ENCODE results near the gene KCNF1. TPM values are rescaled to one million over a fixed set of nuclear protein-coding genes. Genes with fewer than 3 reads are reported as not detected.

The KCNF1 gene
- total RNA-seq, 1 experiment from 2014 or later: 0.52 TPM

- Histone ChIP-seq H3K27ac (ENCODE audit: low read depth, low read length) (no peak overlapping the region), H3K9me3 (ENCODE audit: control insufficient read depth in 1 of 2, insufficient read depth in 1 of 2, low read depth in 1 of 2, low read length in 2 of 2) (peaks cover 0 to 7% of the 10 kb centered on the region in 2 experiments; a peak in 1 of 4 replicates), H3K79me2 (ENCODE audit: insufficient read depth, low read length) (no peaks in the 10 kb centered on the region), H3K4me3 (replicated peaks in 1 of 2; ENCODE audit: low read depth in 1 of 2, low read length in 2 of 2) (no peak overlapping the region), H4K20me1 (ENCODE audit: insufficient read depth) (no peaks in the 10 kb centered on the region), H3K9ac (ENCODE audit: low read length) (no peak overlapping the region), H2AFZ (ENCODE audit: low read depth, low read length, poor library complexity, severe bottlenecking) (no peak overlapping the region), H3K4me2 (ENCODE audit: low read length) (no peak overlapping the region), H3K9me2 (ENCODE audit: insufficient read depth) (no peaks in the 10 kb centered on the region), H3K27me3 (ENCODE audit: insufficient read depth, low read length) (no peaks in the 10 kb centered on the region), H3K4me1 (ENCODE audit: control insufficient read depth in 1 of 2, insufficient read depth in 2 of 2, low read length in 2 of 2) (peaks cover 0 to 10% of the 10 kb centered on the region in 2 experiments; a peak in 1 of 4 replicates), H3K36me3 (ENCODE audit: control insufficient read depth in 1 of 2, insufficient read depth in 2 of 2, low read length in 2 of 2) (no peaks in the 10 kb centered on the region)
- intact Hi-C loops (cut with micrococcal nuclease): no loop called here
- ATAC-seq (no peak), DNase-seq (ENCODE audit: low read depth, low spot score) (no peak)
- RAD21 ChIA-PET (ENCODE audit: low non-redundant PET in 1 of 2, low total read pairs in 2 of 2, uncharacterized antibody in 2 of 2, unreplicated experiment in 2 of 2): no interaction called here
- no TSS peak for BruUV-seq (replicated peaks)
- POLR2A ChIA-PET: no interaction called here
- CTCF ChIA-PET: interaction anchor here (1.5 to 2.7 kb wide), 2 partner anchors 8 to 76 kb away, joined by 4 to 25 read pairs; no protein-coding TSS in a partner anchor
- TF ChIP-seq EZH2phosphoT487 (IDR thresholded peaks at IDR 0.05; ENCODE audit: borderline replicate concordance): no peak
- no peak for TF ChIP-seq RAD21 (IDR thresholded peaks at IDR 0.05; ENCODE audit: low read depth)
- TF ChIP-seq SP1 (IDR thresholded peaks at IDR 0.05; ENCODE audit: low read depth): no peak
- no peak for TF ChIP-seq ZBTB33 (IDR thresholded peaks at IDR 0.05; ENCODE audit: extremely low read depth, insufficient replicate concordance, low read length)
- no peak for TF ChIP-seq YY1 (IDR thresholded peaks at IDR 0.05; ENCODE audit: extremely low read depth, insufficient replicate concordance, low read depth, low read length)
- TF ChIP-seq, protein P1, sequence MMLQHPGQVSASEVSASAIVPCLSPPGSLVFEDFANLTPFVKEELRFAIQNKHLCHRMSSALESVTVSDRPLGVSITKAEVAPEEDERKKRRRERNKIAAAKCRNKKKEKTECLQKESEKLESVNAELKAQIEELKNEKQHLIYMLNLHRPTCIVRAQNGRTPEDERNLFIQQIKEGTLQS (IDR thresholded peaks at IDR 0.05): no peak
- no peak for TF ChIP-seq ZFX (IDR thresholded peaks at IDR 0.05)
- TF ChIP-seq SRF (IDR thresholded peaks at IDR 0.05; ENCODE audit: low read depth): no peak
- TF ChIP-seq CTCF (IDR thresholded peaks at IDR 0.05 in 2 of 3, conservative IDR thresholded peaks at IDR 0.05 in 1 of 3; ENCODE audit: borderline replicate concordance in 1 of 3, insufficient read depth in 1 of 3, low read depth in 2 of 3, low read length in 2 of 3): no peak
Observed at GRCh38 chr2:10908195-10908594, 3.5 kb upstream of the KCNF1 start.

Data from HCT116 (cell line).